GM23338 (cell line): ENCODE measurements around the gene EXOC6B. TPM values are rescaled to one million over a fixed set of nuclear protein-coding genes. Genes with fewer than 3 reads are reported as not detected.

Experiments
- ATAC-seq: fragments of 200-7000 bp; cut with Tn5 transposase; 3 replicates; pipeline ENCODE4 v1.9.1; 2020
- DNase-seq: peaks from one replicate; pipeline ENCODE4 v3.0.0-alpha.2; 2015; ENCODE audit warnings: low spot score
- H2AFZ ChIP-seq: fragments of 200-600 bp; sonication (generic); 2 replicates; pipeline ENCODE4 v1.8.0; 2016; ENCODE audit warnings: antibody characterized with exemption, mild to moderate bottlenecking, moderate library complexity
- H3F3A ChIP-seq: fragments of 200-600 bp; sonication (generic); replicated peaks from 2 replicates; pipeline ENCODE4 v1.8.0; 2017; ENCODE audit warnings: antibody characterized with exemption, mixed run types, low read depth
- H3K27ac ChIP-seq: fragments of 200-600 bp; sonication (generic); 2 replicates; pipeline ENCODE4 v1.6.1; 2016; ENCODE audit warnings: low read depth
- H3K27me3 ChIP-seq: fragments of 200-600 bp; sonication (generic); 2 replicates; pipeline ENCODE4 v1.8.0; 2016; ENCODE audit warnings: mild to moderate bottlenecking, mixed run types, moderate library complexity; ENCODE audit not compliant: insufficient read depth
- H3K36me3 ChIP-seq: fragments of 200-600 bp; sonication (generic); 2 replicates; pipeline ENCODE4 v1.8.0; 2016; ENCODE audit warnings: mild to moderate bottlenecking; ENCODE audit not compliant: insufficient read depth
- H3K4me1 ChIP-seq: fragments of 200-600 bp; sonication (generic); 2 replicates; pipeline ENCODE4 v1.8.0; 2016; ENCODE audit warnings: mild to moderate bottlenecking, moderate library complexity; ENCODE audit not compliant: insufficient read depth
- H3K4me2 ChIP-seq: fragments of 200-600 bp; sonication (generic); 2 replicates; pipeline ENCODE4 v1.7.1; 2017; ENCODE audit warnings: mixed run types
- H3K4me3 ChIP-seq: fragments of 200-600 bp; sonication (generic); 2 replicates; pipeline ENCODE4 v1.6.1; 2016; ENCODE audit warnings: mixed run types
- H3K79me2 ChIP-seq: fragments of 200-600 bp; sonication (generic); replicated peaks from 2 replicates; pipeline ENCODE4 v1.8.0; 2017; ENCODE audit warnings: mild to moderate bottlenecking; ENCODE audit not compliant: insufficient read depth
- H3K9me2 ChIP-seq: fragments of 200-600 bp; sonication (generic); 2 replicates; pipeline ENCODE4 v1.8.0; 2017; ENCODE audit not compliant: insufficient read depth
- H4K20me1 ChIP-seq: fragments of 200-600 bp; sonication (generic); replicated peaks from 2 replicates; pipeline ENCODE4 v1.8.0; 2017; ENCODE audit warnings: mild to moderate bottlenecking; ENCODE audit not compliant: insufficient read depth
- H3K27ac Mint-ChIP-seq: 2 replicates; pipeline ENCODE4 v1.8.0; 2020; ENCODE audit warnings: inconsistent platforms, mild to moderate bottlenecking, moderate library complexity, mixed read lengths
- H3K27me3 Mint-ChIP-seq: 3 replicates; pipeline ENCODE4 v1.8.0; 2022; ENCODE audit warnings: low read depth, mild to moderate bottlenecking, moderate library complexity, mixed read lengths, inconsistent platforms; ENCODE audit not compliant: insufficient read depth, poor library complexity
- H3K36me3 Mint-ChIP-seq: 3 replicates; pipeline ENCODE4 v1.8.0; 2021; ENCODE audit warnings: low read depth, mild to moderate bottlenecking, inconsistent platforms, moderate library complexity, mixed read lengths
- H3K4me1 Mint-ChIP-seq: 3 replicates; pipeline ENCODE4 v1.8.0; 2020; ENCODE audit warnings: mild to moderate bottlenecking, inconsistent platforms, mixed read lengths
- H3K4me3 Mint-ChIP-seq: 3 replicates; pipeline ENCODE4 v1.8.0; 2021; ENCODE audit warnings: moderate library complexity, mild to moderate bottlenecking, inconsistent platforms, mixed read lengths
- H3K9me3 Mint-ChIP-seq: 3 replicates; pipeline ENCODE4 v1.8.0; 2020; ENCODE audit warnings: moderate library complexity, mild to moderate bottlenecking, inconsistent platforms, mixed read lengths
- CREB1 ChIP-seq: fragments of 250-450 bp; sonication (Bioruptor Pico); IDR thresholded peaks from 2 replicates; pipeline ENCODE4 v1.5.0; 2020; ENCODE audit warnings: low read depth, mild to moderate bottlenecking, moderate library complexity
- CTCF ChIP-seq, 2 experiments: fragments of 200-600 bp in 1 of 2; sonication (generic) in 1 of 2; conservative IDR thresholded peaks; 2 replicates each; pipeline versions ENCODE4 v1.5.1 to v1.6.1; 2016 to 2017; ENCODE audit warnings: antibody characterized with exemption in 2 of 2, low read depth in 2 of 2, mild to moderate bottlenecking in 2 of 2, moderate library complexity in 1 of 2
- EZH2 ChIP-seq: fragments of 200-600 bp; sonication (generic); IDR thresholded peaks from one replicate; pipeline ENCODE4 v1.8.0; 2017; ENCODE audit warnings: antibody characterized with exemption, mild to moderate bottlenecking, low read depth; ENCODE audit not compliant: unreplicated experiment
- JUNB ChIP-seq: IDR thresholded peaks from one replicate; pipeline ENCODE4 v1.6.1; 2016; ENCODE audit warnings: antibody characterized with exemption; ENCODE audit not compliant: unreplicated experiment
- NANOG ChIP-seq: IDR thresholded peaks from 2 replicates; pipeline ENCODE4 v1.6.1; 2016; ENCODE audit warnings: antibody characterized with exemption, borderline replicate concordance
- POLR2AphosphoS5 ChIP-seq: IDR thresholded peaks from 2 replicates; pipeline ENCODE4 v1.6.1; 2016; ENCODE audit warnings: antibody characterized with exemption, low read depth
- REST ChIP-seq: IDR thresholded peaks from one replicate; pipeline ENCODE4 v1.6.1; 2018; ENCODE audit warnings: antibody characterized with exemption; ENCODE audit not compliant: unreplicated experiment
- STAT1 ChIP-seq: IDR thresholded peaks from one replicate; pipeline ENCODE4 v1.6.1; 2016; ENCODE audit warnings: antibody characterized with exemption; ENCODE audit not compliant: unreplicated experiment
- ZNF114 ChIP-seq: fragments of 250-450 bp; sonication (Bioruptor Pico); IDR thresholded peaks from 2 replicates; pipeline ENCODE4 v1.5.0; 2020; ENCODE audit warnings: mild to moderate bottlenecking, moderate library complexity
- ZNF331 ChIP-seq: fragments of 250-450 bp; sonication (Bioruptor Pico); IDR thresholded peaks from 2 replicates; pipeline ENCODE4 v1.5.0; 2020; ENCODE audit warnings: low read depth, mild to moderate bottlenecking, moderate library complexity
- polyA plus RNA-seq: library from polyadenylated mRNA; unstranded; fragments of >200 nt; fragmentation: Nextera tagmentation; extraction: Ambion mirVana; gene quantifications from 2 replicates; pipeline ENCODE4 v1.2.1, GENCODE V29; 2016
- total RNA-seq: library from RNA; depleted of rRNA; stranded (reverse); fragments of >200 nt; shearing (Covaris generic); gene quantifications from 2 replicates; pipeline ENCODE4 v1.2.3, GENCODE V29; 2014
- TF ChIP-seq, protein P1 (sequence below): IDR thresholded peaks from 2 replicates; pipeline ENCODE4 v1.6.1; 2016; ENCODE audit warnings: antibody characterized with exemption

Gene EXOC6B
- total and polyA plus RNA-seq, 2 experiments from 2014 or later = 7.2 to 45.9 TPM

- no peak for TF ChIP-seq ZNF114
- TF ChIP-seq, protein P1, sequence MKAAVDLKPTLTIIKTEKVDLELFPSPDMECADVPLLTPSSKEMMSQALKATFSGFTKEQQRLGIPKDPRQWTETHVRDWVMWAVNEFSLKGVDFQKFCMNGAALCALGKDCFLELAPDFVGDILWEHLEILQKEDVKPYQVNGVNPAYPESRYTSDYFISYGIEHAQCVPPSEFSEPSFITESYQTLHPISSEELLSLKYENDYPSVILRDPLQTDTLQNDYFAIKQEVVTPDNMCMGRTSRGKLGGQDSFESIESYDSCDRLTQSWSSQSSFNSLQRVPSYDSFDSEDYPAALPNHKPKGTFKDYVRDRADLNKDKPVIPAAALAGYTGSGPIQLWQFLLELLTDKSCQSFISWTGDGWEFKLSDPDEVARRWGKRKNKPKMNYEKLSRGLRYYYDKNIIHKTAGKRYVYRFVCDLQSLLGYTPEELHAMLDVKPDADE = no peak
- TF ChIP-seq POLR2AphosphoS5 = no peak
- no peak for TF ChIP-seq JUNB
- no peak for TF ChIP-seq EZH2
Observed at GRCh38 chr2:72154386-72154975, 671.4 kb downstream of the EXOC6B start (continued).

DNA sequence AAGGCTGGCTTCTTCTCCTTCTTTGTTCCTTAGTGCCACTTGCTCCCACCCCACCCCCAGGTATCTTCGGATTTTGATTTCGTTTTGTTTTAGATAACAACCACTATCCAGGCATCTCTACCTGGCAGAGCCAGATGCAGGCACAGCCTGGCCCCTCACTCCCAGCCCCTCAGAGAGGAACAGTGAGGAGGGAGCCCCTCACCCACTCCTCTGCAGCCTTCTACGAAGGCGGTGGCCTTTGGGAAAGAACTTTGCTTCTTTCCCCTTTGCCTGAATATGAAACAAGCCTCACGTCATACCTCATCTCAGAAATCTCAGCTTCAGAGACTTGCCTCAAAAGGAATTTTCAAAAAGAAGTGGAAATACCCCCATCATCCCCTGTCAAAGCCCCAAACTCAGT lies 671.9 kb downstream of the EXOC6B start:
- H3F3A ChIP-seq = no peaks in the 10 kb centered on the region
- Mint-ChIP-seq H3K4me3 (no peak overlapping the region), H3K4me1 (peaks cover 15% of the 10 kb centered on the region), H3K27me3 (peaks cover 44% of the 10 kb centered on the region), H3K27ac (no peak overlapping the region), H3K36me3 (no peaks in the 10 kb centered on the region), H3K9me3 (no peaks in the 10 kb centered on the region)
- H3K27me3 ChIP-seq = peaks cover 40% of the 10 kb centered on the region
- H3K36me3 ChIP-seq = no peaks in the 10 kb centered on the region
- DNase-seq (no peak), ATAC-seq (no peak)
- H4K20me1 ChIP-seq = no peaks in the 10 kb centered on the region
- H3K4me3 ChIP-seq = no peak overlapping the region
- no peaks in the 10 kb centered on the region for H3K9me2 ChIP-seq
- no peak overlapping the region for H3K27ac ChIP-seq
- peaks cover 3% of the 10 kb centered on the region; the same call in 1 of the 2 replicates for H3K4me1 ChIP-seq
- H3K4me2 ChIP-seq = no peak overlapping the region
- no peaks in the 10 kb centered on the region for H3K79me2 ChIP-seq
- no peak overlapping the region for H2AFZ ChIP-seq
- TF ChIP-seq NANOG = no peak
- no peak for TF ChIP-seq REST
- TF ChIP-seq CREB1 = no peak
- no peak for TF ChIP-seq ZNF331 (CRISPR knock-in tag)
- TF ChIP-seq, protein P1 = no peak
- no peak for TF ChIP-seq STAT1
- TF ChIP-seq CTCF (conservative IDR thresholded peaks at IDR 0.05; ENCODE audit: low read depth in 2 of 2) = no peak
- no peak for TF ChIP-seq EZH2
- TF ChIP-seq POLR2AphosphoS5 = no peak
- no peak for TF ChIP-seq JUNB
